ENCODE results near the gene ALPP. TPM values are rescaled to one million over a fixed set of nuclear protein-coding genes. Genes with fewer than 3 reads are reported as not detected.
"Not testable (repeated sequence)": the region's sequence is repeated elsewhere in the genome, so short reads cannot be mapped to it uniquely, and the experiment has no call there.

The ALPP gene
- total RNA-seq: not detected
- long read RNA-seq: 0 reads

GRCh38 chr2:232378735-232379151 lies at the start of gene ALPP:
Gene ALPP (plus strand): TSS chr2:232378751. CDS start chr2:232378803, 52 bp downstream.
- DNase-seq (ENCODE audit: low spot score): peak; percentile 64

DNA sequence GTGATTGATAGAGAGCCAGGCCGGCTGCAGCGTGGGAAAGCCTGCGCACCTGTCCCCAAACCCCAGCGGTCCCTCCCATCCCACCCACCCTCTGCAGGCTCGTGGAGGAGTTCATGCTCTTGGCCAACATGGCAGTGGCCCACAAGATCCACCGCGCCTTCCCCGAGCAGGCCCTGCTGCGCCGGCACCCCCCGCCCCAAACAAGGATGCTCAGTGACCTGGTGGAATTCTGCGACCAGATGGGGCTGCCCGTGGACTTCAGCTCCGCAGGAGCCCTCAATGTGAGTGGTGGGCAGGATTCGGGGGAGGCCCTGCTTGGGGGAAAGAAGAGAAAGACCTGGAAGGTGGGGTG lies 48.9 kb upstream of the ALPP start:
- no peak for DNase-seq (ENCODE audit: low spot score)

GRCh38 chr2:232330068-232330999 lies 48.2 kb upstream of the ALPP start:
- no peak for DNase-seq (ENCODE audit: low spot score)

DNA sequence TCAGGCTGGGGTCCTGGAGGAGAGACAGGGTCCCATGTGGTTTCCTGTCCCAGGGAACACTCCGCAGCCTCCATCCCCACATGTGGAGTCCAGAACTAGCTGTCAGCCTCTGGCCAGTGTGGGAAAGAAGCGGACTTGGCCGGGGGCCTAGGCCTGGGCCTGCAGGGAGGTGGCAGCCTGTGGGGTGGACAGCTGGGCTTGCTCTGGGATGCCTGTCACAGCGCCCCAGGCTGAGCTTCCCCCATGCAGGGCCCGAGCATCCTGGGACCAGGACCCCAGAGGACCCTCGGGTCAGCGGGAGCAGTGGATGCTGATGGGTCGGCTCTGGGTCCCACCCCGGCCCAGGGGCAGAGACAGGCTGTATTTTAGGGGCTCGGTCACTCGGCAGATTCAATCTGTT lies 47.5 kb upstream of the ALPP start:
- DNase-seq (ENCODE audit: low spot score): not testable (repeated sequence)

- peak; percentile 41 for DNase-seq (ENCODE audit: low spot score)
Observed at GRCh38 chr2:232331641-232332040, 46.9 kb upstream of the ALPP start.

DNA sequence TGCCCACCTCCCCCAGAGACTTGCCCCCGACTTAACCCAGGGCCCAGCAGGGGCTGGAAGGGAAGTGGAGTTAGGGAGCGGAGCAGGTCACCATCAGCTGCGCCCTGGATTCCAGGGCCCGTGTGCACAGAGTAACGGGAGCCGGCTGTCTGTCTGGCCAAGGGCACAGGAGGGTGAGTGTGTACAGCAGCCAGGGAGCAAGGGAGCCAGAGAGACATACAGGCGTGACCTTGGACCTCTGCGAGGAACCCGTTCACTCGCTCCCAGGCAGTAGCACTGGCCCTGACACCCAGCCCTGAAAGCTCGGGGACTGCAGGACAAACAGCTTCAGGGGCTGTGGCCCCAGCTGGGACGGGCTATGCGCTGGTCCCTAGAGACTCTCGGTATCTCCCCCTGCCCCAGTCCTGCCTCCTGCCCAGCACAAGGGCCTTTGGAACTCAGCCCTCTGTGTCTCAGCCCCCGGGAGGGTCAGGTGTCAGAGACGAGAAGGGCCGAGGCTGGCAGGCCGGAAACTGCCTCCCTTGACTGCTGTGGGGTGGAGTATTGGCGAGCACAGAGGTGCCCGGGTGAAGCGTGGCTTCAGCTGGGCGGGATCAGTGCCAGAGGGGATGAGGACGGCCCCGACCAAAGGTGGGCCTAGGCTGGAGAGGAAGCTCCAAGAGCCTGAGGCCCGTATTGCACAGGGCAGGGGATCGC lies 46.2 kb upstream of the ALPP start:
- DNase-seq (ENCODE audit: low spot score): peak; percentile 83

DNA sequence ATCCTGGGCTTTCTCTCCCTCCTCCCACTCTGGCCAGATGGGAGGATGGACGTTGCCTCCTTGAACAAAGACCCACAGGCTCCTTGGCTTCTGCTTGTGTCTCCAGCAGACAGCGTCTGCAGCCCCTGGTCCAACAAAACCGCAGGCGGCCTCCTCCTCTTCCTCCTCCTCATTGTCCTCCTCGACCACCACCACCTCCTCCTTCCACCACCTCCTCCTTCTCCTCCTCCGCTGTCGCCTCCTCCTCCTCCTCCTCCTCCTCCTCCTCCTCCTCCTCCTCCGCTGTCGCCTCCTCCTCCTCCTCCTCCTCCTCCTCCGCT lies 45.7 kb upstream of the ALPP start:
- peak; percentile 69 for DNase-seq (ENCODE audit: low spot score)

GRCh38 chr2:232333361-232334135 lies 45.0 kb upstream of the ALPP start:
- DNase-seq (ENCODE audit: low spot score): peak; percentile 76

DNA sequence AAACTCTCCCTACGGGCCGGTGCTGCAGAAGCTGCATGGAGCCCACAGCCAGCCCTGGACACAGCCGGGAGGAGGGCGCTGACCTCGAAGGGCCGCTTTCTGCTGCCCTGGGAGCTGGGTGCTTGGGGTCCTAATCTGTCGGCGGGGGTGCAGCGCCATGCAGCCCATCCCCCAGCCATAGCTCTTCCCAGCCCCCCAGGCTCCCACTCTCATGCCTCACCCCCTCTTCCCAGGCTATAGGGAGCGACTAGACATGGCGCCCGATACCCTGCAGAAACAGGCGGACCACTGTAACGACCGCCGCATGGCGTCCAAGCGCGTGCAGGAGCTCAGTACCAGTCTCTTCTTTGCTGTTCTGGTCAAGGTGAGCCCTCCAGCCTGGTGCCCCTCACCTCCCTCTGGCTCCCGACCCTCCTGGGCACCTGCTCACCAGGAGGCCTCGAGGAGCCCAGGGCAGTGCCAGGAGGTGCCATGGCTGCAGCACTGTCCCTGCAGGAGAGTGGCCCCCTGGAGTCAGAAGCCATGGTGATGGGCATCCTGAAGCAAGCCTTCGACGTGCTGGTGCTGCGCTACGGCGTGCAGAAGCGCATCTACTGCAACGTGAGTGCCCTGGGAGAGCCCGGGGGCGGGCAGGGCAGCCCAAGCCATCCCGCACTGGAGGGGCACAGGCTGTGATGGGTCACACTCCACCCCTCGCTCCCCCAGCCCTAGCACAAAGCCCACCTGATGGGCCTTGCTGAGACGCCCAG lies 44.2 kb upstream of the ALPP start:
- DNase-seq (ENCODE audit: low spot score): peak; percentile 35

GRCh38 chr2:232334885-232335205 lies 43.7 kb upstream of the ALPP start:
- peak; percentile 82 for DNase-seq (ENCODE audit: low spot score)

GRCh38 chr2:232335206-232335858 lies 43.2 kb upstream of the ALPP start:
- peak; percentile 87 for DNase-seq (ENCODE audit: low spot score)

GRCh38 chr2:232335859-232336215 lies 42.7 kb upstream of the ALPP start:
- no peak for DNase-seq (ENCODE audit: low spot score)

- peak; percentile 82 for DNase-seq (ENCODE audit: low spot score)
Observed at GRCh38 chr2:232336241-232336736, 42.3 kb upstream of the ALPP start.

- peak; percentile 74 for DNase-seq (ENCODE audit: low spot score)
Observed at GRCh38 chr2:232336981-232337720, 41.4 kb upstream of the ALPP start.

- peak; percentile 35 for DNase-seq (ENCODE audit: low spot score)
Observed at GRCh38 chr2:232338094-232338758, 40.3 kb upstream of the ALPP start.

DNA sequence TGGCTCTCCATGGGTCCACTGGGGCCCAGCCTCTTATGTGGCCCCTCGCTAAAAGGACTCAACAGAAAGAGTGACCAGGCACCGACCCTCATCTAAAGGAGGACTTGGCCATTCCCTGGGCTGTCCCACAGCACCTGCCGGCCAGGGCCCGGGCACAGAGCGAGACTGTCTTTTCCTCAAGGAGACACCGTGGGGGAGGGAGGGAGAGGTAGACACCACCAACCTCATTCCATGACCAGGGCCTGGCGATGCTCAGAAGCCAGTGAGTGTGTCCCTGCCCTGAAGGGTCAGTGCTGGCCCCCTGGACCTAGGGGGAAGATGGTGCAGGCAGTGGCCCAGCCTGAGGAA lies 39.8 kb upstream of the ALPP start:
- DNase-seq (ENCODE audit: low spot score): peak; percentile 88

DNA sequence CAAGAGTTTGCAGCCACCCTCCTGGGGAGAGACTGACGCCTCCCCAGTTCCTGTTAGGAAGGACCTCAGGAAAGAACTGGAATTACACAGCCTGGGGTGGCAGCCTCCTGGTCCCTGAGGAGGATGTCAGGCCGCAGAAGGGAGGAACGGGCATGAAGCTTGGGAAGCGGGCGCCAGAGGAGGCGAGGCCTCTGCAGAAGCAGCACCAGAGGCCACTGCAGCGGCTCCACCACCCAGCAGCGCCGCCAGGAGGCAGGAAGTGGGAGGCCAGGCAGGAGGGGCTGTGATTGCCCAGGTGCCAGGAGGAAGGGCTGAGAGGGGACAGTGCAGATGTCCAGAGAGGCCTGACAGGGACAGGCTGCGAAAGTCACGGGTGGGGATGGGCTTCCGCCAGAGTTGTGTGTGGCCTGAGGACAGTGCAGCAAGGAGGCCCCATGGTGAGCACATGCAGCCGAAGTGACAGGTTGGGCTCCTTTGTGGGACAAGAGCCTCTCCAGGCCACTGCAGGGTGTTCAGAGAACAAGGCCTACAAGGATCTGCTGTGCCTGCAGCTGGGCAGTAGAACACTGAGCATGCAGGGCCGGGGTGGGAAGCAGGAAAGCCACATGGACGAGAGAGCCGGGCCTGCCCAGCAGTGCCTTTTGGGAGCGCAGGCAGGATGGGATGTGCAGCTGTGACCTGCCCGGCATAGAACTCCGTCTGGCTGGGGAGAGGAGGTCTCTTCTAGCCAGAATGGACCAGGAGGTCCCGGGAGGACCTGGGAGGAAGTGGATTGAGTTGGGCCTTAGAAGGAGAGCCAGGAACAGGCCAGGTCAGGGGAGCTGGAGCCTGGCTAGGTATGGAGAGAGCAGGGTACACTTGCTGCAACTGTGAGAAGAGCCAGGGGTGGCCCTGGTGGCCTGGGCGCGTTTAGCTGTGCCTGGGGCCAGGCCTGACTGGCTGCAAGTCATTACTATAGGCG lies 39.1 kb upstream of the ALPP start:
- DNase-seq (ENCODE audit: low spot score): no peak

Data from mesenteric fat pad (tissue), 1 donor.